Hematopoietic multipotent progenitor cell treated with erythropoietin and hydrocortisone succinate and interleukin-3 and kit ligand, for 8 days (in vitro differentiated cells): ENCODE results near the gene CRYBG2.
"Not testable (repeated sequence)": the region's sequence is repeated elsewhere in the genome, so short reads cannot be mapped to it uniquely, and the experiment has no call there.

Experiments used
- DNase-seq: peaks from one replicate; pipeline ENCODE4 v3.0.0-alpha.2; 2015

The CRYBG2 gene, protein sequence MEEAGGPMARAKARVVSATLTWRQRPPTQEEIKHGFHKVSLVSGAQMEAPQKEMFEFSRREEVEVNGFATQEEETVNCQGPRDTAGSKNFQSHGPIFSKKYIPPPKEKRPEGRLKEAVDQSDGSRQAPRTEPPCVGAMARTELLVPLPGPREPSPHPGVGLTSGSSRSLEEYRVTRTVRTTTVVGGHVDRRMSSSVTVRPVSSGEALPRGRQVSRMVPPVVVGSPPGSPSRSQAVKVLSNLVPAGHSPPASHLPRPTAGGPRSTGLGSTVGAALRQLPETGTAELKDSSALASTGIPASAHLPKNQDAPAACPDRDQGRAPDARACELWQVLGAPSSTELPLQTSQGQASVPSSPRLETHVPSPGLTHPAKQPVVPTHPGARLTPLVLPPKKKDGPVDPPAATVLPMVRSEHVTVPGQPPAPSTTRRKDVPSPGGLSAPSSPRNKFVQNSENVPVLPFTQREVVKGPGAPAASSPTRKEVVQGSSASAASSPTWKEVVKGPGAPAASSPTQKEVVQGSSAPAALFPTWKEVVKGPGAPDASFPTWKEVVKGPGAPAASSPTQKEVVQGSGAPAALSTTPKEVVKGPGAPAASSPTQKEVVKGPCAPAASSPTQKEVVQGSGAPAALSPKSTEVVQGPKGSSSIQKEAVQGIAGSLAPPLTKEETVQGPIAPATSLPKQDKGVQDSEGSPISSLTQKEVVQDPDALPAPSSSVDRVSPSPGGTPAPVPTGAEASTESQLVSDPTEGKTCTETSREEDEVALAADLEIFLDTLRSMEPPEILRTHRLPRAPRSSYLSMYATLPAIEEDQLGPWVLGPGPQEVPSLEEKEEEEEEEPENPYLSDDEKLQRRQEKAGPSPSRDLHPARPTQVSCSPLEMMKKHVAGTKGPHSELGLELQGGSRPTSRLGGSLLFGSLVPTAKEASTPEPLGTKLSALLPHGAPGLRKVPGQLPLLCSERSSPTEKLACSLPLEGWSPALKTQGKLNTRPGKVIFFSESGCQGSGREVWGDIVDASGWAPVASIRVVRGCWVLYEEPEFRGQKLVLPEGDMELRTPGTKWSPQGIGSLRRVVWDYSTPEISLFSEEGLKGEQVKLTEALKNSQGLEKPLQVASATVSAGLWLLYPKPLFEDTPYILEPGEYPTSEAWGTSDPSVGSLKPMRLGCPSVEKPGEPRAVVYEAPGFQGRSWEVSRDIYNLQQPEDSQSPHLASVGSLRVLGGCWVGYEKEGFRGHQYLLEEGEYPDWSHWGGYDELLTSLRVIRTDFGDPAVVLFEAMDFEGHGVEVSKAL (N-terminal part only)

DNA sequence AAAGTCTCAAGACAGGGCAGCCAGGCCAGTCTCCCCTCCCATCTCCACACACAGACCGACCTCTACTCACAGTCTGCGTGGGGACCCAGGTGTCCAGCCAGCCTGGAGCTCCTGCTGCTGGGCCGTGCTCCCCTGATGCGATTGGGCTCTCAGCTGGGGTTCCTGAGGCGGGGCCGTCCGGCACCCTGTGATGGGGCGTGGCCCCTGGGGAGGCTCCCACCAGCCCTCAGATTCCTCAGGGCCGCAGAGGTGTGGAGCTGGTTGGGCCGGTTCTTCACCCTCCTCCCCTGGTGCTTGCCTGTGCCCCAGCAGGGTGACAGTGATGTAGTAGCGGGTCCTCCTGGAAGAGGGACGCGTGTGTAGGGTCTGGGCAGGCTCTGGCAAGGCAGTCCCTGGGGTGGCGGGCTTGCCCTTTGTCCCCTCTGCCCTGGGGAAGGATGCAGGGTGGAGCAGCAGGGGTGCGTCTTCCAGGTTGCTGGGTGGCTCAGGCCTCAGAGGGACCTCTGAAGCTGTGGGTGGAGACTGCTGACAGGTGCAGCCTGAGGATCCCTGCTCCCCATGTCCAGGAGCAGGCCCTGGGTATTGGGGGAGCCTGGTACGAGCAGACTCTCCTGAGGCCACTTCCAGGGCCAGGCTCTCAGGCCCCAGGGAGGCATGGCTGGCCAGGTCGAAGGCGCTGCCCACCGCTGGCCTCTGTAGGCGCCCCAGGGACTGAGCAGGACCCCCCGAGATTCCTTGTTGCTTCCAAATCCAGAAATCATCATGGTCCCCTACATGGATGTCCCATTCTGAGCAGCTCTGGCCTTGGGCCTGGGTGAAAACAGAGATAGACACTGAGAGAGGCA, at the start of gene CRYBG2:
Gene CRYBG2, minus strand, starts transcription at position 155 of the 845 bp plus-strand sequence. CDS start 7,473 bp downstream, outside the sequence.
- DNase-seq: no peak

DNA sequence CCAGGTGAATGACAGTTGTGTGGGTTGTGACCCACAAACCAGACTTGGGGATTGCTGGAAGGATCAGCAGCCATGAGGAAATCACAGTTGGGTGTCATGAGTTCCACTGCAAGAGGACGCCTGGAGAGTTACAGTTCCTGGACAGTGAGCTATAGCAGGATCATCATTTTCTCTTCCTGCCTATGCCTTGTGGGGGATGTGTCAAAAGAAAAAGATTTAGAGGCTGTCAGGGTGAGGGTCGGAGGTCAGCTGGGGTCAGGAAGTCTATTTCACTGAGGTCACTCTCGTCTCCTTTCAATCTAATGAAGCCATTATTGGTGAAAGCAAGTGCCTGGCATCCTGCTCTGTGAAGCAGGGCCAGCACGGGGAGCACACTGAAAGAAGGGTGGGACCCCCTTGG, 49.7 kb upstream of the CRYBG2 start:
- no peak for DNase-seq

DNA sequence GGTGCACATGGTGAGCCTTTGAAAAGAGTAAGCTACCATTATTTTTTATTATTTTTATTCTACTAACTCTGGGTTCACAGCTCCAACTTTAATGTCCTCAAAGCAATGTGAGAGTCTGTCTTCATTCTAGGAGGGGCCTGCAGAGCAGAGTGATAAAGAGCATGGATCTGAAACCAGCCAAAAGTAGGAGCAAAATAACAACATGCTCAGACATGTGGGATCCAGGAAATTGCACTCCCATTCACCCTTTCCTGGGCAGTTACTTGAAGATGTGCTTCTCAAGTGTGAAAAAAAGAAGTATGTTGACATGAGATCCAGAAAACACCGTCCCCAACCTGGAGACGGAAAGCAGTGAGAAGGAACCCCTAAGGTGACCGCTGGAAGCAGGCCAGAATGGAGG, 48.0 kb upstream of the CRYBG2 start:
- DNase-seq: no peak

DNA sequence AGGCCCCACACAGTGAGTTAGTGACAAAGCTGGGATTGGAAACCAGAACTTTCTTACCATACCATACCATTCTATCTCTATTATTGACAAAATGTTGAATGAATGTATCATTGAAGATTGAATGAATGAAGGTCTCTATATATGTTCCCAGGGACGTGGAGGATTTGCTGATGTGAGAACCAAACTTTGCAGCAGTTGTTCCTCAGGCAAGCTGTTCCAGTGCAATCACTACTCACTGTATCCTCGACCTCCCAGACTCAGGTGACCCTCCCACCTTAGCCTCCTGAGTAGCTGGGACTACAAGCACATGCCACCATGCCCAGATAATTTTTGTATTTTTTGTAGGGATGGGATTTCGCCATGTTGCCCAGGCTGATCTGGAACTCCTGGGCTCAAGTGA, 45.1 kb upstream of the CRYBG2 start:
- DNase-seq: no peak

DNA sequence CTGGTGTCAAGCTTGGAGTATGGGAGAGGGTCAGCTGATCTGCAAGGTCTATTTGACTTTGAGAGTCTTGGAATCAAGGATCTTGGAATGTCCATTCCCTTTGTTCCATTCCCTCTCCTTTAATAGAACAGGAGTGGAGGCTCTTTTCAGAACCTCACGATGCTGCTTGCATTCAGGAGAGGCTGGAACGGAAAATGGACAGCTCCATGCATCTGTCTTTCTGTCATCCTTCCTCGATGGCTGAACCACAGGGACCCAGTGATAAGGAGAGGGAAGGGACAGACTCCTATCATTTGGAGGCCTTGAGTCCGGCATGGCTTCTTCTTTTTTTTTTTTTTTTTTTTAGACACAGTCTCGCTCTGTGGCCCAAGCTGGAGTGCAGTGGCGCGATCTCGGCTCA, 41.8 kb upstream of the CRYBG2 start:
- DNase-seq: no peak

DNA sequence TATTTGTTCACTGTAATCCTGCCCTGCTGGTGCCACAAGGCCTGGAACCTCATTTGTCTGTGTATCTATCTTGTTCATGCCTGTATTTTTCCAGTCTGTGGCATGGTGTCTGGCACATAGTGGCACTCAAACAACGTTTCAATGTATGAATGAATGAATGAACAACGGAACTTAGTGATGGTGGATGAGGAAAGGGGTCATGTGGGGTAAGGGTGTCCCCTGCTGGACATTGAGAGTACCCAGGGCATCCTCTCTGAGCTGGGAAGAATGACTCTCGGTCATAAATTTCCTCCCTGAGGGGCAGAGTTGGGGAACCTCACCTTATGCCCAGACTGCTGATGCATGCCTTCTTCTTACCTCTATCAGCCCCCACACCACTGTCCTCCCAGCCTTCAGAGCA, 37.5 kb upstream of the CRYBG2 start:
- peak; percentile 84 for DNase-seq

DNA sequence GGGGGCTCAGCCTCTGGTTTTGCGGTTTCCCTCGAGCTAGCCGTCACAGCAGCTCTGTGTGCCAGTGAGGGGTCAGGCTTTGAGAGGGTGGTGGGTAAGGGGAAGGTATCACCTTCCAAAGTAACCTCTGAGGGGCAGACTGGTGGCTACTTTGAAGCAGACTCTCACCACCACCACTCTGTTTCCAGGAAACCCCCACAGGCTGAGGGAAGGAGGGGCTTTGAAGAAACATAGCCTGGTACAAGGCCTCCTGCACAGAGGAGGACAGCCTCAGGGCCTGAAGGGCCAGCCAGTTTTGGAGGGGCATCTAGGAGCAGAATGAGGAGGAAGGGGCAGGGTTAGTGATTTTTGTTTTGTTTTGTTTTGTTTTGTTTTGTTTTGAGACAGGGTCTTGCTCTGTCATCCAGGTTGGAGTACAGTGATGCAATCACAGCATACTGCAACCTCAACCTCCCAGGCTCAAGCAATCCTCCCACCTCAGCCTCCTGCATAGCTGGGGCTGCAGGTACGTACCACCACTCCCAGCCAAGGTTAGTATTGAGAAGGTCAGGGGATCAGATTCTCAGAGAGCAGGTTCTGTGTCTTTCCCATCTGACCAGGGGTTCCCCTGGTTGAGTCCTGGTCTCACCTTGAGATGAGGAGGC, 35.8 kb upstream of the CRYBG2 start:
- no peak for DNase-seq

DNA sequence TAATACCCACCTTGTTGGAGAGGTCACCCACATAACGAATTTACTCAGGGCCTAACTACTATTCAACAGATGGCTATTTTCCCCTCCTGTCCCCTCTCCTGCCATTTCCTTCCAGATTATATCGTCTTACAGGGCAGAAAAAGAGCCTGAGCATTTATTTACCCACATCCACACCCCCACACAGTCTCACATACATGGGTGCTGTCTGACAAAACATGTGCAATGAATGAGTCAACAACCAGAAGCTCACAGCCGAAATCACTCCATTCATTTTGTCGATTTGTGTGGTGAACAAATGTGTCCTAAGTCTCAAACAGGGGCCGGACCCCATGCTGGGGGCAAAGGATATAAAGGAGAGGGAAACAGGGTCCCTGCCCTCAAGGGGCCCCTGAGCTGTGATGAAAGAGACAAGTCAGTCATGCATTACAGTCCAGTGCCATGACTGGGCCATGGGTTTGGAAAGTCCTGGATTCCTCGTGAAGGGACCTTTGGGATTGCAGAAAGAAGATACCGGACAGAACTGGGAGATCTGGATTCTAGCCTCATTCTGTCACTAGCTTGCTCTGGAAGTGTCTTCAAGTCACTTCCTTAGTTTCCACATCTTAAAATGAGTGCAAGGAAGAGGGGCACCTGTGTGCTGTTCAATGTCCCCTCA, 35.0 kb upstream of the CRYBG2 start:
- DNase-seq: no peak

DNA sequence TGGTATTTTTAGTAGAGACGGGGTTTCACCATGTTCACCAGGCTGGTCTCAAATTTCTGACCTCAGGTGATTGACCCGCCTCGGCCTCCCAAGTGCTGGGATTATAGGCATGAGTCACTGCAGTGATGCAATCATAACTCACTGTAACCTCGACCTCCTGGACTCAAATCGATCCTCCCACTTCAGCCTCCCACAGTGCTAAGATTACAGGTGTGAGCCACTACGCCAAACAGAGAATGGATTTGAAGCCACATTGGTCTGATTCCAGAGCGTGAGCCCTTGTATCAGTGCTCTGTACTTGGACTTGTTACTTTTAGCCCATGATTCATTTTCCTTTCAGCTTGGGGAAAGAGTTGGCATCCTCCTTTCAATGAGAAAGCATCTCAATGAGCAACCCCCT, 33.5 kb upstream of the CRYBG2 start:
- DNase-seq: no peak

DNA sequence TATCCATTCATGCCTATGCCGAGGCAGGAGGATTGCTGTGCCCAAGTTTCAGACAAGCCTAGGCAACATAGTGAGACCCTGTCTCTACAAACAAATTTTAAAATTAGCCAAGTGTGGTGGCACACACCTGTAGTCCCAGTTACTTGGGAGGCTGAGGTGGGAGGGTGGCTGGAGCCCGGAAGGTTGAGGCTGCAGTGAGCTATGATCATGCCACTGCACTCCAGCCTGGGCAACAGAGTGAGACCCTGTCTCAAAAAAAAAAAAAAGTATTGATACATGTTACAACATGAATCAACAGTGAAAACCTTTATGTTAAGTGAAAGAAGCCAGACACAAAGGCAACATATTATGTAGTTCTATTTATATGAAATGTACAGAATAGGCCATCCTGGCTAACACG, 31.1 kb upstream of the CRYBG2 start:
- DNase-seq: not testable (repeated sequence)

DNA sequence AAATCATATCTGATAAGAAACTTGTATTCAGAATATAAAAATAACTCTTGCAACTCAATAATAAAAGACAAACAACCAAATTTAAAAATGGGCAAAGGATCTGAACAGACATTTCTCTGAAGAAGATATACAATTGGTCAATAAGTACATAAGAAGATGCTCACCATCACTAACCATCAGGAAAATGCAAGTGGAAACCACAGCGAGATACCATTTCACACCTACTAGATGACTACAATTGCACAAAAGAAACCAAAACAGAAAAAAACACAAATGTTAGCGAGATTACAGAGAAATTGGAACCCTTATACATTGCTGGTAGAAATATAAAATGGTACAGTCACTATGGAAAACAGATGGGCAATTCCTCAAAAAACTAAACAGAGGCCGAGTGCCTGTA, 30.1 kb upstream of the CRYBG2 start:
- DNase-seq: no peak

DNA sequence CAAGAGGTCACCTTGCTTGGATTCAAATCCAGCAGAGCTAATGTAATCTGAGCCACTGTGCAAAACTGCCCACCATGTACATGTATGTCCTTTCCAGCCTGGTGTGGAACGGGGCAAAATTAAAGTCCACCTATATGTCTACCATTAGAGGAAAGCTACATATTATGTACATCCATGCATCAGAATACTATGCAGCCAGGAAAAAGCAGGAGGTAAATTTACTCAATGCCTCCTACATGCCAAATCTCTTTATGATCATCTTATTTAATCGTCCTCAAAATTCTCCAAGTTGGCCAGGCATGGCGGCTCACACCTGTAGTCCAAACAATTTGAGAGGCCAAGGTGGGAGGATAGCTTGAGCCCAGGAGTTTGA, 24.9 kb upstream of the CRYBG2 start:
- DNase-seq: no peak

DNA sequence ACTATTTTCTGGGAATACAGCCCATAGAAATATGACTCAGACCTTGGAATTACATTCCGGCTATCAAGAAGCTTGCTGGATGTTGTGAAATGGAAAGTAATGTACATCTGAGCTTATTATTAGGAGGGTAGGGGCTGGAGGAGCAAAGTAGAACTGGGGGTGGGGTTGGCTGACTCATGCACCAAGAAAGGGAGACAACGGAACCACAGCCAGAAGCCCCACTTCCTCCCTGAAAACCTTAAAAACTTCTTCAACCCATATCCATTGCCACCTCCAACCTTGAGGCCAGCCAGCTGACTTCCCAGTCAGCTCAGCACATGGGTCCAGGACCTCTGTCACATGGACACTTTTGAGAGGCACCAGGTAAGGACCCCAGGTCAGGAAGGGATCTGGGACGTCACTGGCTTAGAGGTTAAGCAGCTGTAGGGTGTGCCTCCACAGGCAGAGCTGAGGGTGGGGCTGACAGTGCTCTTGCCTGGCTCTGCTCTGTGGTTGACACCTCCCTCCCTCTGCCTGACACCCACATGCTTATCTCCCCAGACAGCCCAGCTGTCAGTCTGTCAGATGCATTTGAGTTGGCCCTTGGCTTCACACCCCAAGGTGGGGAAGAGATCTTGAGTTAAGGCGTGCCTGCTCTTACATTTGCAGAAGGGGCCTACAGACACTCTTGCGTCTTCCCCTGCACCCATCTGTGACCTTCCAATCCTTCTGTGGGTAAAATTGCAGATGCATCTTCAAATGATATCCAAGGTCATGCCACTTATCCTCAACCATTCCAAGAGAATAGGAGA, 24.4 kb upstream of the CRYBG2 start:
- DNase-seq: peak; percentile 99

DNA sequence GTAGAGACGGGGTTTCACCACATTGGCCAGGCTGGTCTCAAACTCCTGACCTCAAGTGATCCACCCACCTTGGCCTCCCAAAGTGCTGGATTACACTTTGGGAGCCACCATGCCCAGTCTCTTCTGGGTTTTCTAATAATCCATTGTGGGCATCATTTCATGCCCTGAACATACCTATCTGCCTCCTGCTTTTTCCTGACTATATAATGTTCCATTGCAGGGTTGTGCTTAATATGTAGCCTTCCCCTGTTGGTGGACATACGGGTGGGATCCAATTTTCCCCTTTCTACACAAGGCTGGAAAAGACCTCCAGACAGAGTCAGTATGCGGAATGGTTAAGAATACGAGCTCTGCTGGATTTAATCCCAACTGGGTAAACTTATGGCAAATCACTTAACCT, 22.1 kb upstream of the CRYBG2 start:
- DNase-seq: no peak

DNA sequence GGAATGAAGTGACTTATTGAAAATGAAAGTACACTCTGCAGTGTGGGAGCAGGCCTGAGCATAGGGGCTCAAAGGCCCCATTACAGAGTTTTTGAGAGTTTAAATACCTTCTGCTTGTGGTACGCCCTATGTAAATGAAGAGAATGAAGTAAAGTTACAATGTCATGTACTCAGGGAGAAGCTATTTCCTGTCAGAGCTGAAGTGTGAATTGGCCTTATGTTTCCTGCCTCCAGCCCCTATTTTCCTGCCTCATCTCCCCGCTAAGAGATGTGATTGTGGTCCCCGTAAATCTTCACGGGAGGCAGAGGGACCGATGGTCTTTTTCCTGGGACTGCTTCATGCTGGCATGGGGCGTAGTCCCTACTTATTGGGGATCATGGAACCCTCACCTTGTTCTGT, 21.2 kb upstream of the CRYBG2 start:
- DNase-seq: no peak

DNA sequence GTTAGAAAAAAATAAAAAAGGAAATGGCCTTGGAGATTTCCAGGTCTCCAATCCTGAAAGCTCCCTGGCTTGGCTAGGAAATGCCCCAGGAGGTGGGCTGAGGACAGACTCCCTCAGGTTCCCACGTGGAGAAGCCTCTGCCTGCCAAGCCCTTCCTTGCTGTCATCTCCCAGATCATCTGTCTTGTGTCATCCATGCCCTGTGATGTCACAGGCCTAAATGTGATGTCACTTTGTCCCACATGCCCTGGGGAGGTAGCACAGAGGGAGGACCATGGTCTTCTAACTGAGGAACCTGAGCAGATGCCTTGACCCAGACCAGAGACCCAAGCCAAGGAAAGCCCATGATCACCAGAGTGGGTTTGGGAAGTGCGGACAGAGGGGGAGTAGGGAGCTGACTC, 20.4 kb upstream of the CRYBG2 start:
- peak; percentile 26 for DNase-seq

DNA sequence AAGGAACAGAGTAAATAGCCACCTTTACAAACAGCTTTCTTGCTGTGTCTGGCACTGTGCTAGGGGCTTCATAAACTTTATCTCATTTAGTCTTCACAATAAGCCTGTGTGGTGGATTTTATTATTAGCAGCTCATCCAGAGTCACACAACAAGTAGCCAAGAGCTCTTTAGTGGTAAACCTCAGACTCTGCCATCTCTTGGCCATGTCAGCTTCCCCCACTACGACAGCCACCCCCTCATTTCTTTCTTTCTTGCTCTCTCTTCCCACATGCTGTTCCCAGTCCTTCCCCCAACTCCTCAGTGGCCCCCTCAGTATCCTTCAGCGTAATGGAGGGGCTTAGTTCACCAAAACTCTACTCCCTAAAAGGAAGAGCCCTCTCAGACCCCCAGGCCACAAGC, 19.9 kb upstream of the CRYBG2 start:
- peak; percentile 17 for DNase-seq

DNA sequence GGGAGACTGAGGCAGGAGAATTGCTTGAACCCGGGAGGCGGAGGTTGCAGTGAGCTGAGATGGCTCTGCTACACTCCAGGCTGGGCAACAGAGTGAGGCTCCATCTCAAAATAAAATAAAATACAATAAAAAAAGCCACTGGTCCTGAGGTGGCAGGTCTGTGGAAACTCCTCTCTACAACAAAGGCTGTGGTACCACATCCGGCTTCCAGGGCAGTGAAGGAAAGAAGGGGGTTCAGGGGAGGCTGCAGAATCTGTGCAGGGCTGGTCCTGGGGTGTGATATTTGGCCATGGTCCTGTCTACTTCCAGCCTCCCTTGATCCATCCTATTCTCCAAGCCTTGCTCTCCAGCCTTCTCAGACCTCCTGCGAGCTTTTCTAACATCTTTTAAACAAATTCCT, 19.4 kb upstream of the CRYBG2 start:
- no peak for DNase-seq

DNA sequence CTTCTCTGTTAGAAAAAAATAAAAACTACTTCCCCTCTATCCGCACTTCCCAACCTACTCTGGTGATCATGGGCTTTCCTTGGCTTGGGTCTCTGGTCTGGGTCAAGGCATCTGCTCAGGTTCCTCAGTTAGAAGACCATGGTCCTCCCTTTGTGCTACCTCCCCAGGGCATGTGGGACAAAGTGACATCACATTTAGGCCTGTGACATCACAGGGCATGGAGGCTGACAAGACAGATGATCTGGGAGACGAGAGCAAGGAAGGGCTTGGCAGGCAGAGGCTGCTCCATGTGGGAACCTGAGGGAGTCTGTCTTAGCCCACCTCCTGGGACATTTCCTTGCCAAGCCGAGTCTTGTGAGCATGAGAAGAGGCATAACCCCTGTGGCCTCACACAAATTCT, 18.7 kb upstream of the CRYBG2 start, which contains the start of gene ZNF683:
Gene ZNF683, minus strand, starts transcription at position 140 of the 400 bp plus-strand sequence. CDS start 4,179 bp downstream, outside the sequence.
- DNase-seq: not testable (repeated sequence)

DNA sequence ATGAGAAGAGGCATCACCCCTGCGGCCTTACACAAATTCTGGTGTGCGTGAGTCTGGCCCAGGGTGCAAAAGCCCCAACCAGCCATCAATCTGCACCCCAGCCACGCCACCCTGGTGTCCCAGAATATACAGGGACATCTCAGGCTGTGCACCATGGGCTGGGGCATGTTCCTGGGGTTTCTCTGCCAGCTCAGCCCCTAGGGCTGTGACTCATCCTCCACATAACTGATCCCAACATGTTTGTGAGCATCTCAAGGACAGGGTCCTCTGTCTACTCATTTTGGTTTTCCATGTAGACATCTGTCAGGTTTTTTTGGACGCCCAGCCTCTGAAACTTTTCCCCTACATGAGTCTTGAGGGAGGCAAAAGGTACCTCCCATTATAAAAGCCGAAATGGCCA, 18.1 kb upstream of the CRYBG2 start:
- DNase-seq: no peak
